T-helper 2 cell (primary cell): ENCODE measurements around the gene EFNB2.

Source experiments
- DNase-seq, 5 experiments: peaks; one replicate each; pipeline versions ENCODE4 v3.0.0 to v3.0.0-alpha.2; 2012 to 2022

Gene EFNB2

GRCh38 chr13:106499113-106499512, 36.3 kb downstream of the EFNB2 start:
- no peak for DNase-seq

GRCh38 chr13:106498571-106498970, 36.9 kb downstream of the EFNB2 start:
- DNase-seq, result no peak

GRCh38 chr13:106498158-106498557, 37.3 kb downstream of the EFNB2 start:
- DNase-seq, result no peak

- no peak for DNase-seq
These were observed 38.4 kb downstream of the EFNB2 start for GRCh38 chr13:106497079-106497478.

GRCh38 chr13:106496072-106496997, 39.1 kb downstream of the EFNB2 start:
- no peak for DNase-seq

GRCh38 chr13:106494936-106495335, 40.5 kb downstream of the EFNB2 start:
- no peak for DNase-seq

- no peak for DNase-seq
These were observed 41.0 kb downstream of the EFNB2 start for GRCh38 chr13:106494506-106494905.

- DNase-seq, result no peak
These were observed 41.8 kb downstream of the EFNB2 start for GRCh38 chr13:106493533-106494220.

- DNase-seq, result no peak
These were observed 42.6 kb downstream of the EFNB2 start for GRCh38 chr13:106492588-106493475.

- no peak for DNase-seq
These were observed 43.4 kb downstream of the EFNB2 start for GRCh38 chr13:106491928-106492587.

- DNase-seq, result no peak
These were observed 44.0 kb downstream of the EFNB2 start for GRCh38 chr13:106491463-106491862.

GRCh38 chr13:106490569-106491321, 44.7 kb downstream of the EFNB2 start:
- peak in 1 of 5 experiments; percentile 12 for DNase-seq

- no peak for DNase-seq
These were observed 45.5 kb downstream of the EFNB2 start for GRCh38 chr13:106489849-106490568.

- no peak for DNase-seq
These were observed 46.8 kb downstream of the EFNB2 start for GRCh38 chr13:106488686-106489085.

- DNase-seq, result no peak
These were observed 47.4 kb downstream of the EFNB2 start for GRCh38 chr13:106488076-106488475.

- DNase-seq, result no peak
These were observed 48.3 kb downstream of the EFNB2 start for GRCh38 chr13:106487129-106487528.

- no peak for DNase-seq
These were observed 49.2 kb downstream of the EFNB2 start for GRCh38 chr13:106486287-106486686.

- no peak for DNase-seq
These were observed 50.8 kb downstream of the EFNB2 start for GRCh38 chr13:106484537-106485193.

- DNase-seq, result no peak
These were observed 51.4 kb downstream of the EFNB2 start for GRCh38 chr13:106484084-106484483.

- no peak for DNase-seq
These were observed 53.5 kb downstream of the EFNB2 start for GRCh38 chr13:106481919-106482318.
